ENCODE measurements around the gene ARHGAP8. TPM values are rescaled to one million over a fixed set of nuclear protein-coding genes. Genes with fewer than 3 reads are reported as not detected.

ARHGAP8 gene
- total and polyA plus RNA-seq, 2 donors (not counting 1 experiment from before 2014, with no cell fraction given) = 0.37 TPM; not detected in 1

GRCh38 chr22:44735518-44736428, 16.6 kb upstream of the ARHGAP8 start:
- Histone ChIP-seq H3K79me2 (ENCODE audit: control insufficient read depth, insufficient read depth, low read length) (no peaks in the 10 kb centered on the region), H3K27me3 (replicated peaks in 1 of 4; ENCODE audit: control extremely low read depth in 1 of 4, control insufficient read depth in 3 of 4, insufficient read depth in 4 of 4, low read length in 3 of 4) (no peaks in the 10 kb centered on the region), H2AFZ (ENCODE audit: insufficient read depth, low read depth, low read length, poor library complexity, severe bottlenecking) (no peak overlapping the region), H3K4me1 (ENCODE audit: control insufficient read depth in 2 of 2, insufficient read depth in 2 of 2, low read length in 2 of 2) (peaks cover 0 to 3% of the 10 kb centered on the region in 2 donors), H3K36me3 (replicated peaks in 1 of 2; ENCODE audit: control extremely low read depth in 1 of 2, control insufficient read depth in 1 of 2, extremely low read depth in 1 of 2, insufficient read depth in 2 of 2, low read length in 1 of 2) (no peaks in the 10 kb centered on the region), H3K27ac (ENCODE audit: low read length in 2 of 2) (no peak overlapping the region), H3K9me3 (ENCODE audit: control extremely low read depth in 1 of 3, control insufficient read depth in 2 of 3, insufficient read depth in 1 of 3, low read length in 2 of 3) (peaks cover 0 to 2% (median 0%) of the 10 kb centered on the region in 3 donors), H3K9ac (ENCODE audit: low read length) (no peak overlapping the region), H4K20me1 (ENCODE audit: control insufficient read depth, insufficient read depth, low read length, poor library complexity, severe bottlenecking) (no peaks in the 10 kb centered on the region), H3K4me2 (replicated peaks; ENCODE audit: low read depth, low read length, poor library complexity, severe bottlenecking) (no peak overlapping the region), H3K4me3 (ENCODE audit: control extremely low read depth in 1 of 5, extremely low read depth in 1 of 5, insufficient read depth in 1 of 5, low read depth in 2 of 5, low read length in 4 of 5) (no peak overlapping the region)
- Mint-ChIP-seq H3K4me1 (no peaks in the 10 kb centered on the region), H3K27ac (no peak overlapping the region), H3K27me3 (no peaks in the 10 kb centered on the region), H3K9me3 (ENCODE audit: insufficient read depth) (no peaks in the 10 kb centered on the region), H3K4me3 (no peak overlapping the region)
- 46% methylated on average over 28 of the region's 28 CpGs for WGBS (ENCODE audit: insufficient coverage)
- POLR2A ChIA-PET = interaction anchor here (0.6 kb wide), 1 partner anchor 27 kb away, joined by 3 read pairs; no protein-coding TSS in a partner anchor
- CTCF ChIA-PET = interaction anchor here (0.9 to 3.5 kb wide), 13 partner anchors 17 to 72 kb away, joined by 3 to 72 read pairs (median 4); no protein-coding TSS in a partner anchor
- intact Hi-C loops (cut with micrococcal nuclease) = no loop called here
- TF ChIP-seq CTCF (IDR thresholded peaks at IDR 0.05) (peak; percentile 96), EZH2 (IDR thresholded peaks at IDR 0.05; ENCODE audit: borderline replicate concordance, insufficient read depth, low read depth, low read length, poor library complexity, severe bottlenecking) (no peak)
- peak; percentile 86 for ATAC-seq (ENCODE audit: low read depth)
- DNase-seq = peak; percentile 83

All from B cell (primary cell).